Liver (tissue), 3 donors: ENCODE measurements around the gene SELENOM.

Experiments
- ATF3 ChIP-seq: IDR thresholded peaks from 2 replicates; pipeline ENCODE4 v1.6.1; 2016; ENCODE audit warnings: antibody characterized with exemption
- EGR1 ChIP-seq, 2 donors: IDR thresholded peaks; 2 replicates each; pipeline ENCODE4 v1.6.1; 2016 to 2018; ENCODE audit warnings: antibody characterized with exemption in 2 of 2, low read depth in 2 of 2
- FOXA1 ChIP-seq: IDR thresholded peaks from 2 replicates; pipeline ENCODE4 v1.6.1; 2016; ENCODE audit warnings: antibody characterized with exemption
- GABPA ChIP-seq, 2 donors: IDR thresholded peaks in 1 of 2; conservative IDR thresholded peaks in 1 of 2; 2 replicates each; pipeline ENCODE4 v1.6.1; 2016; ENCODE audit warnings: antibody characterized with exemption in 2 of 2, mild to moderate bottlenecking in 1 of 2, moderate library complexity in 1 of 2
- RAD21 ChIP-seq, 2 donors: IDR thresholded peaks; 2 replicates each; pipeline ENCODE4 v1.6.1; 2016; ENCODE audit warnings: antibody characterized with exemption in 2 of 2, mild to moderate bottlenecking in 2 of 2
- SP1 ChIP-seq: IDR thresholded peaks from 2 replicates; pipeline ENCODE4 v1.6.1; 2018; ENCODE audit warnings: antibody characterized with exemption, mild to moderate bottlenecking
- TAF1 ChIP-seq: conservative IDR thresholded peaks from 2 replicates; pipeline ENCODE4 v1.6.1; 2016; ENCODE audit warnings: antibody characterized with exemption, mild to moderate bottlenecking
- YY1 ChIP-seq: IDR thresholded peaks from 2 replicates; pipeline ENCODE4 v1.6.1; 2016; ENCODE audit warnings: antibody characterized with exemption, mild to moderate bottlenecking
- TF ChIP-seq, protein P1 (sequence below): fragments of 150-350 bp; IDR thresholded peaks from 2 replicates; pipeline ENCODE4 v1.5.1; 2017; ENCODE audit warnings: improper control_type of control experiment, low read depth, low read length; ENCODE audit not compliant: missing input control
- TF ChIP-seq, protein P2 (sequence below): IDR thresholded peaks from 2 replicates; pipeline ENCODE4 v1.6.1; 2016; ENCODE audit warnings: antibody characterized with exemption
- TF ChIP-seq, protein P3 (sequence below): IDR thresholded peaks from 2 replicates; pipeline ENCODE4 v1.6.1; 2016; ENCODE audit warnings: antibody characterized with exemption, mild to moderate bottlenecking
- donor health status: healthy.
- donor health status: healthy.

DNA sequence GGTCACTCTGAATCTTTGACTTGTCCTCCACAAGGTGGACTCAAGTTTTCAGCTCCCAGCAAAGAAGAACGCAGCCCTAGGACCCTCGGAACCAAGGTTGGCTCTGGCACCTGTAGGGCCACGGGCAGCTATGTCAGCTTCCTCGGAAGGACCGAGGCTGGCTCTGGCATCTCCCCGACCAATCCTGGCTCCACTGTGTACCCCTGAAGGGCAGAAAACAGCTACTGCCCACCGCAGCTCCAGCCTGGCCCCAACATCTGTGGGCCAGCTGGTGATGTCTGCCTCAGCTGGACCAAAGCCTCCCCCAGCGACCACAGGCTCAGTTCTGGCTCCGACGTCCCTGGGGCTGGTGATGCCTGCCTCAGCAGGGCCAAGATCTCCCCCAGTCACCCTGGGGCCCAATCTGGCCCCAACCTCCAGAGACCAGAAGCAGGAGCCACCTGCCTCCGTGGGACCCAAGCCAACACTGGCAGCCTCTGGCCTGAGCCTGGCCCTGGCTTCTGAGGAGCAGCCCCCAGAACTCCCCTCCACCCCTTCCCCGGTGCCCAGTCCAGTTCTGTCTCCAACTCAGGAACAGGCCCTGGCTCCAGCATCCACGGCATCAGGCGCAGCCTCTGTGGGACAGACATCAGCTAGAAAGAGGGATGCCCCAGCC lies 17.6 kb upstream of the SELENOM start:
- TF ChIP-seq, protein P1, sequence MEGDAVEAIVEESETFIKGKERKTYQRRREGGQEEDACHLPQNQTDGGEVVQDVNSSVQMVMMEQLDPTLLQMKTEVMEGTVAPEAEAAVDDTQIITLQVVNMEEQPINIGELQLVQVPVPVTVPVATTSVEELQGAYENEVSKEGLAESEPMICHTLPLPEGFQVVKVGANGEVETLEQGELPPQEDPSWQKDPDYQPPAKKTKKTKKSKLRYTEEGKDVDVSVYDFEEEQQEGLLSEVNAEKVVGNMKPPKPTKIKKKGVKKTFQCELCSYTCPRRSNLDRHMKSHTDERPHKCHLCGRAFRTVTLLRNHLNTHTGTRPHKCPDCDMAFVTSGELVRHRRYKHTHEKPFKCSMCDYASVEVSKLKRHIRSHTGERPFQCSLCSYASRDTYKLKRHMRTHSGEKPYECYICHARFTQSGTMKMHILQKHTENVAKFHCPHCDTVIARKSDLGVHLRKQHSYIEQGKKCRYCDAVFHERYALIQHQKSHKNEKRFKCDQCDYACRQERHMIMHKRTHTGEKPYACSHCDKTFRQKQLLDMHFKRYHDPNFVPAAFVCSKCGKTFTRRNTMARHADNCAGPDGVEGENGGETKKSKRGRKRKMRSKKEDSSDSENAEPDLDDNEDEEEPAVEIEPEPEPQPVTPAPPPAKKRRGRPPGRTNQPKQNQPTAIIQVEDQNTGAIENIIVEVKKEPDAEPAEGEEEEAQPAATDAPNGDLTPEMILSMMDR, result no peak
- no peak for TF ChIP-seq GABPA (IDR thresholded peaks at IDR 0.05 in 1 of 2, conservative IDR thresholded peaks at IDR 0.05 in 1 of 2)
- no peak for TF ChIP-seq RAD21 (IDR thresholded peaks at IDR 0.05)
- TF ChIP-seq SP1, result no peak
- no peak for TF ChIP-seq EGR1 (IDR thresholded peaks at IDR 0.05; ENCODE audit: low read depth in 2 of 2)
- TF ChIP-seq, protein P2, sequence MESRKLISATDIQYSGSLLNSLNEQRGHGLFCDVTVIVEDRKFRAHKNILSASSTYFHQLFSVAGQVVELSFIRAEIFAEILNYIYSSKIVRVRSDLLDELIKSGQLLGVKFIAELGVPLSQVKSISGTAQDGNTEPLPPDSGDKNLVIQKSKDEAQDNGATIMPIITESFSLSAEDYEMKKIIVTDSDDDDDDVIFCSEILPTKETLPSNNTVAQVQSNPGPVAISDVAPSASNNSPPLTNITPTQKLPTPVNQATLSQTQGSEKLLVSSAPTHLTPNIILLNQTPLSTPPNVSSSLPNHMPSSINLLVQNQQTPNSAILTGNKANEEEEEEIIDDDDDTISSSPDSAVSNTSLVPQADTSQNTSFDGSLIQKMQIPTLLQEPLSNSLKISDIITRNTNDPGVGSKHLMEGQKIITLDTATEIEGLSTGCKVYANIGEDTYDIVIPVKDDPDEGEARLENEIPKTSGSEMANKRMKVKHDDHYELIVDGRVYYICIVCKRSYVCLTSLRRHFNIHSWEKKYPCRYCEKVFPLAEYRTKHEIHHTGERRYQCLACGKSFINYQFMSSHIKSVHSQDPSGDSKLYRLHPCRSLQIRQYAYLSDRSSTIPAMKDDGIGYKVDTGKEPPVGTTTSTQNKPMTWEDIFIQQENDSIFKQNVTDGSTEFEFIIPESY, result no peak
- no peak for TF ChIP-seq TAF1
- TF ChIP-seq, protein P3, sequence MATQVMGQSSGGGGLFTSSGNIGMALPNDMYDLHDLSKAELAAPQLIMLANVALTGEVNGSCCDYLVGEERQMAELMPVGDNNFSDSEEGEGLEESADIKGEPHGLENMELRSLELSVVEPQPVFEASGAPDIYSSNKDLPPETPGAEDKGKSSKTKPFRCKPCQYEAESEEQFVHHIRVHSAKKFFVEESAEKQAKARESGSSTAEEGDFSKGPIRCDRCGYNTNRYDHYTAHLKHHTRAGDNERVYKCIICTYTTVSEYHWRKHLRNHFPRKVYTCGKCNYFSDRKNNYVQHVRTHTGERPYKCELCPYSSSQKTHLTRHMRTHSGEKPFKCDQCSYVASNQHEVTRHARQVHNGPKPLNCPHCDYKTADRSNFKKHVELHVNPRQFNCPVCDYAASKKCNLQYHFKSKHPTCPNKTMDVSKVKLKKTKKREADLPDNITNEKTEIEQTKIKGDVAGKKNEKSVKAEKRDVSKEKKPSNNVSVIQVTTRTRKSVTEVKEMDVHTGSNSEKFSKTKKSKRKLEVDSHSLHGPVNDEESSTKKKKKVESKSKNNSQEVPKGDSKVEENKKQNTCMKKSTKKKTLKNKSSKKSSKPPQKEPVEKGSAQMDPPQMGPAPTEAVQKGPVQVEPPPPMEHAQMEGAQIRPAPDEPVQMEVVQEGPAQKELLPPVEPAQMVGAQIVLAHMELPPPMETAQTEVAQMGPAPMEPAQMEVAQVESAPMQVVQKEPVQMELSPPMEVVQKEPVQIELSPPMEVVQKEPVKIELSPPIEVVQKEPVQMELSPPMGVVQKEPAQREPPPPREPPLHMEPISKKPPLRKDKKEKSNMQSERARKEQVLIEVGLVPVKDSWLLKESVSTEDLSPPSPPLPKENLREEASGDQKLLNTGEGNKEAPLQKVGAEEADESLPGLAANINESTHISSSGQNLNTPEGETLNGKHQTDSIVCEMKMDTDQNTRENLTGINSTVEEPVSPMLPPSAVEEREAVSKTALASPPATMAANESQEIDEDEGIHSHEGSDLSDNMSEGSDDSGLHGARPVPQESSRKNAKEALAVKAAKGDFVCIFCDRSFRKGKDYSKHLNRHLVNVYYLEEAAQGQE, result no peak
- TF ChIP-seq YY1, result no peak
- no peak for TF ChIP-seq ATF3
- TF ChIP-seq FOXA1, result no peak
